ENCODE results near the gene C1QTNF2. TPM values are rescaled to one million over a fixed set of nuclear protein-coding genes. Genes with fewer than 3 reads are reported as not detected.

The C1QTNF2 gene
- total and polyA plus RNA-seq, 7 donors, result 0.85 to 2.5 (median 1.1) TPM; not detected in 2

GRCh38 chr5:160363211-160363610, 7.2 kb downstream of the C1QTNF2 start:
- Histone ChIP-seq H3K27ac (peak overlapping the region in 3 of 4 donors; percentile 18 to 58 (median 35)), H3K4me3 (no peak overlapping the region), H3K36me3 (no peaks in the 10 kb centered on the region), H3K4me1 (peaks cover 0 to 8% (median 3%) of the 10 kb centered on the region in 4 donors), H3K9me3 (no peaks in the 10 kb centered on the region), H3K27me3 (no peaks in the 10 kb centered on the region)
- TF ChIP-seq POLR2AphosphoS5 (IDR thresholded peaks at IDR 0.05), result no peak
- TF ChIP-seq POLR2A (IDR thresholded peaks at IDR 0.05), result no peak
- 17 to 58% methylated on average over 3 of the region's 3 CpGs for WGBS, 2 donors
- intact Hi-C loops (cut with DNase I), result no loop called here
- DNase-seq, result no peak

GRCh38 chr5:160361624-160362228, 8.7 kb downstream of the C1QTNF2 start:
- intact Hi-C loops (cut with DNase I), result no loop called here
- Histone ChIP-seq H3K27ac (no peak overlapping the region), H3K4me3 (no peak overlapping the region), H3K9me3 (no peaks in the 10 kb centered on the region), H3K27me3 (no peaks in the 10 kb centered on the region), H3K36me3 (no peaks in the 10 kb centered on the region), H3K4me1 (peaks cover 0 to 16% (median 11%) of the 10 kb centered on the region in 4 donors)
- 88 to 89% methylated on average over 9 of the region's 9 CpGs for WGBS, 2 donors
- DNase-seq, result no peak
- TF ChIP-seq EP300 (IDR thresholded peaks at IDR 0.05) (no peak), CTCF (IDR thresholded peaks at IDR 0.05) (no peak), POLR2AphosphoS5 (IDR thresholded peaks at IDR 0.05) (no peak), POLR2A (IDR thresholded peaks at IDR 0.05) (no peak)

GRCh38 chr5:160360310-160360709, 10.1 kb downstream of the C1QTNF2 start:
- H3K36me3 ChIP-seq, result no peaks in the 10 kb centered on the region
- no peak overlapping the region for H3K27ac ChIP-seq
- H3K27me3 ChIP-seq, result no peaks in the 10 kb centered on the region
- no peak overlapping the region for H3K4me3 ChIP-seq
- peaks cover 0 to 19% (median 11%) of the 10 kb centered on the region in 4 donors for H3K4me1 ChIP-seq
- WGBS, 2 donors, result 72 to 74% methylated on average over 3 of the region's 3 CpGs
- no peak for DNase-seq
- TF ChIP-seq POLR2AphosphoS5 (IDR thresholded peaks at IDR 0.05) (no peak), CTCF (IDR thresholded peaks at IDR 0.05) (no peak), EP300 (IDR thresholded peaks at IDR 0.05) (no peak), POLR2A (IDR thresholded peaks at IDR 0.05) (no peak)
- H3K9me3 ChIP-seq, result no peaks in the 10 kb centered on the region
- intact Hi-C loops (cut with DNase I), result no loop called here

GRCh38 chr5:160359816-160360215, 10.6 kb downstream of the C1QTNF2 start:
- intact Hi-C loops (cut with DNase I), result no loop called here
- 42 to 56% methylated on average over 4 of the region's 4 CpGs for WGBS, 2 donors
- H3K4me1 ChIP-seq, result peaks cover 0 to 19% (median 11%) of the 10 kb centered on the region in 4 donors
- H3K27ac ChIP-seq, result peak overlapping the region in 1 of 4 donors; percentile 3
- TF ChIP-seq EP300 (IDR thresholded peaks at IDR 0.05), result no peak
- no peak for TF ChIP-seq CTCF (IDR thresholded peaks at IDR 0.05)
- TF ChIP-seq POLR2AphosphoS5 (IDR thresholded peaks at IDR 0.05), result no peak
- TF ChIP-seq POLR2A (IDR thresholded peaks at IDR 0.05), result no peak
- no peak overlapping the region for H3K4me3 ChIP-seq
- H3K27me3 ChIP-seq, result no peaks in the 10 kb centered on the region
- DNase-seq, result no peak
- H3K9me3 ChIP-seq, result no peaks in the 10 kb centered on the region
- H3K36me3 ChIP-seq, result no peaks in the 10 kb centered on the region

- no peak for TF ChIP-seq EP300 (IDR thresholded peaks at IDR 0.05)
- TF ChIP-seq POLR2AphosphoS5 (IDR thresholded peaks at IDR 0.05), result no peak
- no peak for TF ChIP-seq CTCF (IDR thresholded peaks at IDR 0.05)
- no peak for TF ChIP-seq POLR2A (IDR thresholded peaks at IDR 0.05)
- DNase-seq, result no peak
- H3K36me3 ChIP-seq, result no peaks in the 10 kb centered on the region
- peaks cover 0 to 19% (median 11%) of the 10 kb centered on the region in 4 donors for H3K4me1 ChIP-seq
- WGBS, 2 donors, result 0 to 37% methylated on average over 1 of the region's 1 CpG
- no peaks in the 10 kb centered on the region for H3K9me3 ChIP-seq
- no peaks in the 10 kb centered on the region for H3K27me3 ChIP-seq
- no peak overlapping the region for H3K4me3 ChIP-seq
- intact Hi-C loops (cut with DNase I), result no loop called here
- H3K27ac ChIP-seq, result peak overlapping the region in 1 of 4 donors; percentile 3
Measured at GRCh38 chr5:160359242-160359641, 11.2 kb downstream of the C1QTNF2 start.
